Stimulated activated CD8-positive, alpha-beta memory T cell treated with anti-CD3 and anti-CD28 coated beads, Interleukin-7, amount 100 ng/mL, for 1 hour (primary cell): ENCODE results near the gene ZBP1.

ENCODE experiments used
- DNase-seq, 2 donors: peaks; one replicate each; pipeline ENCODE4 v3.0.0-alpha.2; 2020; ENCODE audit warnings: low read depth in 2 of 2

Gene ZBP1

GRCh38 chr20:57558614-57559288 is 61.5 kb downstream of the ZBP1 start:
- DNase-seq, result no peak

DNA sequence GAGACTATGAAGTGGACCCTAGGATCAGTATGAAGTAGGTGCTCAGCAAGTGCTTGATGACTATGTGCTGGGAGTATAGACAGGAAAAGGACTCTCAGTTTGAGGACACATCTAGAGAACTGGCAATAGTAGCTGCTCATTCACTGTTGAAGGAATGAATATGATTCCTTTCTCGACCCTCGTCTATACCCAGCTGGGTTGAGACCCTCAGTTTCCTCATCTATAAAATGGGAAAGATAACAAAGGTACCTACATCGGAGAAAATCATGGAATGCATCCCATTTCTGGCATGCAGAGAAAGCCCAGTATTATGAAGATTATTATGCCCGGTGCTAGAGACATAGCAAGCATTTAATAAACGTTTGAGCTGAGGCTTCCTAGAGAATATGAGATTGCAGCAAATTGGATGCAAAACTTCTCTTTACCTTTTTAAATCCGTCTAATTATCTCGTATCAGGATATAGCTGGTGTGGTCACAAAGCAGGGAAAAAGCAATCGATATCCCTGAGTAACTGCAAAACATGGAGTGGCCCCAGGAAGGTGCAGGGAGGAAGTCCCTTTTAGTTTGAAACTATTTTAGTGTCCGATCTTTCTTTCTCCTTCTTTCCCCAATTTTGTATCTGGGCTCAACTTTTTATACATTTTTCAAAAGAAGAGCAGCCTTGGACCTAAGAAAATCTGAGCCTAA is 62.2 kb downstream of the ZBP1 start:
- DNase-seq, result no peak

- no peak for DNase-seq
Observed at GRCh38 chr20:57556980-57557274, 63.3 kb downstream of the ZBP1 start.

DNA sequence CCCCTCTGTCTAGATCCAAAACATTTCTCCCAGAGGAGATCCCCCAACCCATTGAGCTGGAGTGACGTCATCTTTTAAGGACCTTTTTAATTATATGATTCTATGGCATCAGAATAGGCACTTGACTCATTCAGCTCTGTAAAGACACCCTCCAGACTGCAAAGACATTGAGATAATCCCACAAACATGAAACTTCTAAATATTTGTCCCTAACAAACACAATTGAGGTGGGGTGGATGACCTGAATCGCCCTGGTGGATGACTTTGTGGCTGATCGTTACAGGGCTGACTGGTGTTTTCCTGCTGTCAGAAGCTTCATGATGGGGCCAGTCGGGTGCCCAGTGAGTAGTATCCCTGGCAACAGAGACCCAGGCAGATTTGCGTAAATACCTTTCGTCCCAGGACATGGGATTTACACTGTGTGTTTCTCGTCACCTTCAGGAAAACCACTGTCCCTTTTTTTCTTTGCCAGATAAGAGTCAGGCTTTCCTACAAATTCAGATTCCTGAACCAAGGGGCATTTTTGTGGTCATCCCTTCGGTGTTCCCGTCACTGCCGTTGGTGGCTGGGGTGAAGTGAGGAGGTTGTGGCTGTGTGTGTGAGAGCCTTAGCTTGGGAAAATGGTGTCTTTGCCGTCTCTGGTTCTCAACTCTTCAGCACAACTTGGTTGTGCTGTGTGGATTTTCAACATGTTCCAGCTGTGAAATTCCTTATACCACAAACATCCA is 64.6 kb downstream of the ZBP1 start:
- no peak for DNase-seq
